CD4-positive, alpha-beta T cell treated with Interleukin-21 for 1 hour (primary cell): ENCODE data around the gene SNCAIP.

ENCODE experiments used
- DNase-seq: peaks from one replicate; pipeline ENCODE4 v3.0.0-alpha.2; 2020

The SNCAIP gene

DNA sequence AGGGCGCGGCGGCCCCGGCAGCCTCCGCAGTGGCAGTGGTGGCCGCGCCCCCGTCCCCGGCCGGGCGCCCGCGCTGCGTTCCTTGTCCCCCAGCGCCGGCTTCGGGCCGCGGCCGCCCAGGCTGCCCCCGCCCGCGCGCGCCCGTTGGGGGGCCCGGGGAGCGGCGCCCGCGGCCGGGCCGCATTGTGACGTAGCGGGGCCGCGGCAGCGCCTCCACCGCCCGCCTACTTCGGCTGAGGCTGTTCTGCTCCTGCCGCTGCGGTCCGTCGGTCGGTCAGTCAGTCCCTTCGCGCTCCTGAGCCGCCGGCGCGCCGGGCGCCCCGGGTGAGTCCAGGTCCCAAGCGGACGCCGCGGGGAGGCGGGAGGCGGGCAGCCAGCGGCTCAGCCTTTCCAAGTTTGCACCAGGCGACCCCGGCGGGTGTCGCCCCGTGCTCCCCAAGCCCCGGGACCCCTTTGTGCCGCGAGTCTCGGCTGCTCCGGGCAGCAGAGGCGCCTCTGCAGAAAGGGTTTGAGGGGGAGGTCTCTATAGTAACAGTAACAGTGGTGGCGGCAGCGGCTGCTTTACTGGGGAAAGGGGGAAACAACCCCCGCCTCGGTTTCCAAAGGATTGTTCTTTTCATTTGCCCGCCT, at the start of gene SNCAIP:
Gene SNCAIP, plus strand, starts transcription at position 277 of the 630 bp plus-strand sequence. CDS start 78,898 bp downstream, outside the sequence.
- no peak for DNase-seq

DNA sequence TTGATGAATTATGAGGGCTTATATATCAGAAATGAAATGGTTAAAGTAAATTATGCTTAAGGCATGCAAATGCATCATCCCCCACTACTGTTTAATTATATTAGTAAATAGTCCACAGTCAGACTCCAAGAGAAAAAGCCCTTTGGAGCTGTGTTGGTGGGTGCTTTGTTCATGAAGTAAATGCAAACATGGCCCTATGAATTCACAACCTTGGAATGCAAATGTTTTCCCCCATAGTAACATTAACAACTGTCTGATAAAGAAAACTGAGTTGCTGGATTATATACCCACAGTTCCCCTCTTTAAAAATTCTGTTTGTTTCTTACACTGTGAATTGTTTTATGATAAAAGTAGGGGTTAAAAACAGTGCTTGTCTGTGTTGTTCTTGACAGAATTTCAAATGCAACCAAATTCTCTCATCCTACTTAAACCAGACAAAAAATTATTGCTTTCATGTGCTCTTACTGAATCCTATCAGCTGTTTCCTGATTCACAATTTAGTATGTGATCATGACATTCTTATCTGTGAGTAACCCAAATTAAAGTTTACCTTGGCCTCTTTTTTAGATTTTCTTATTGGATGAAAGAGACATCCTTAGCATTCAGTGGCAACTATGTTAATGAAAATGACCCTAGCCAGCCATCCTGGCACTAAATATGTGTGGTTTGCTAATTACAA, 48.5 kb upstream of the SNCAIP start:
- no peak for DNase-seq

GRCh38 chr5:122264610-122265009, 47.4 kb upstream of the SNCAIP start:
- no peak for DNase-seq

- DNase-seq: no peak
Observed at GRCh38 chr5:122267185-122267584, 44.9 kb upstream of the SNCAIP start.

DNA sequence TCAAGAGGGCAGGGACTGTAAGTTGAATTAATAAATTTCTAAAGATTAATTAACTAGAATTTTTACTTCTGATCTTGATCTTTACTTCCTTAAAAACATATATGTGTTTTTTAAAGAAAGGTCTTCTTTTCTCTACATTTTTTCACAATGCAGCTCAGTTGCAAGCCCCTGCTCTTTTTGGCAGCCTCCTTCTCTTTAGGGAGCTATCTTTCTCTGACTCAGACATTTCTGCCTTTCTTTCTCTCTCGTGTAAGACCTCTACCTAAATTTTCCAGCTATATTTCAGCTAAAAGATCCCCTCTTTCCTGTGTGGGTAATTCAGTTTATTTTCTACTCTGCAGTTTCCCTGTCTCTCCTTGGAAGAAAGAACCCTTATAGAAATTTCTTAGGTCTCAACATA, 38.3 kb upstream of the SNCAIP start:
- DNase-seq: no peak

DNA sequence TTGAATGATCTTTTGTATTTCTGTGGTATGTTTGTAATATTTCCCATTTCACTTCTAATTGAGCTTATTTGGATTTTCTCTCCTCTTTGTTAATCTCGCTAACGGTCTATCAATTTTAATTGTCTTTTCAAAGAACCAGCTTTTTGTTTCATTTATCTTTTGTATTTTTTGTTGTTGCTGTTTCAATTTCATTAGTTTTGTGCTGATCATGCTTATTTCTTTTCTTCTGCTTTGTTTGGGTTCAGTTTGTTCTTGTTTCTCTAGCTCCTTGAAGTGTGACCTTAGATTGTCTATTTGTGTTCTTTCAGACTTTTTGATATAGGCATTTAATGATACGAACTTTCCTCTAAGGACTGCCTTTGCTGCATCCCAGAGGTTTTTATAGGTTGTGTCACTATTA, 28.4 kb upstream of the SNCAIP start:
- DNase-seq: no peak

- DNase-seq: no peak
Observed at GRCh38 chr5:122286541-122286940, 25.5 kb upstream of the SNCAIP start.

DNA sequence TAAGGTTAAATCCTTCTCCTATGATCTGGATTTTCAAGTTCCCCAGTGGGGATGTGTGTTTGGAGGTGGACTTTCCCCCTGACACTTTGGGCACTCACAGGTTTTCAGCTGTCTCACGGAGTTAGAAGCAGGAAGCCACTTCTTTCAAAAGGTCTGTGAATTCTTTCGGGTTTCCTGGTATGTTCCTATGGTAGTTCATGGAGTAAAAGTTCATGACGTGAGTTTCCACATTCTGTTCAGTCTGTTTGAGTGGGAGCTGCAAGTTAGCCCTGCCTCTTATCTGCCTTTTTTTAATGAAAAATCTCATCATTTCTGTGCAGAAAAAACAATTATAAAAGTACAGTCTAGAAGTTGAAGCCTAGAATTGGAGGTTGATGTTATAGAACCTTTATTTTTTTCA, 24.9 kb upstream of the SNCAIP start:
- no peak for DNase-seq

GRCh38 chr5:122291000-122291901, 20.8 kb upstream of the SNCAIP start:
- DNase-seq: no peak

DNA sequence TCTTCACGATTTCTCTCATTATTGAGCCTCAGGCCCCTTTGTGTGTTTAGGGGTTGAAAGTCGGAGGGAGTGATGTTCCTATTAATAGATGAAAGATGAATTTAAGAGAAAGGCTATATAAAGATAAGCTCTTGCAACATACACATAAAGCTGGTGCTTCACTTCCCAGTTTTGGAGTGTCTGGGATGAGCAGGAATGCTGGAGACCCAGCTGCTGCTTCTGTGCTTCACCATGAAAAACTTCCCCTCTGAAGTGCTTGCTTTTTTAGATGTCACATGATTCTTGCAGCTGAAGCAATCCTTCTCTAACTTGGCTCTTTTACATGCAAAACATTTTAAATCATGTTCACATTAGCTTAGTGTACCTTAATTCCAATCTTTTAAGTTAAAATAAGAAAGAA, 19.7 kb upstream of the SNCAIP start:
- no peak for DNase-seq

DNA sequence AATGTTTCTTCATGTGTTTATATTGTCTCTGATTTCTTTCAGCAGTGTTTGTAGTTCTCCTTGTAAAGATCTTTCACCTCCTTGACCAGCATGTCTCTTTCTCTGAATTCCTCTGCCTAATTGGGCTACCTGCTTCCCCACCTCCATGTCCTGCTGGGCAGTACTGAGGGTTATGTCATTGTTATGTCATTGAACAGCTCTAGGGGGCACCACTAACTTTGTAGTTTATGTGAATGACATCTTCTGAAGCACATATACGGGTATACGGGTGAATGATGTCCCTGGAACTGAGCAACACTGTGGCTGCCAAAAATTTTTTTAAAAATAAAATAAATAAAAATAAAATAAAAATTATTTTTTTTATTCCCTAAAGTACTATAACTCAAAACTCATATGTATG, 16.9 kb upstream of the SNCAIP start:
- no peak for DNase-seq

- no peak for DNase-seq
Observed at GRCh38 chr5:122296871-122297270, 15.2 kb upstream of the SNCAIP start.

DNA sequence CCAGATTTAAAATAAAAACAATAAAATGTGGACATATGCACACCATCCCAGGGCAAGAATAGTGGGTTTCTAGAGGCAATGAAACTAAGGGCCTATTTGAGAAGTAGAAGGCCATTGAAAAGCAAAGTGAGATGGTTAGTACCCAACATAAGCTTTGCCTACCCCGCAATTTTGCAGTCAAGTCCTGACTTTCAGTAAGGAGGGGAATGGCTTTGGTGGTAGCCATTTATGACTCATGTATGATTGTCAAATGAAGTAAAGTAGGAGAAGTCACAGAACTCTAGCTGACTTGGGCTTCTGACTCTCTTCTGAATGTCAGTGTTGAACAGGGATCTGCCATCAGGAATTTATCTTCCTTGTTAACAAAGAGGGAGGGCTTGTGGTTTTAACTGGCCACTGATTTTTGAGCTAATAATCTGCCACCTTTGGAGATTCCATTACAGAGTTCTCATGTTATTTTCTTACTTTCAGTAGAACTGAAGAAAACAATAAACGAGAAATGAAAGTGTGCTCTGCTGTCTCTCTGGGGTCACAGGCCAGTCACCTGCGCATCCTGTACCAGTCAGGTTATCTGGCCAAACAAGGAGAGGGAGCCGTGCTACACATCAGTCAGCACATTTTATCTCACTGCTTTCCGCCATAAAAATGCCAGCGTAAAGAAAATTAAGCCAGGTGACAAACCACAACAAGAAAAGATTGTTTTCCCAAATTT, 14.3 kb upstream of the SNCAIP start:
- no peak for DNase-seq

DNA sequence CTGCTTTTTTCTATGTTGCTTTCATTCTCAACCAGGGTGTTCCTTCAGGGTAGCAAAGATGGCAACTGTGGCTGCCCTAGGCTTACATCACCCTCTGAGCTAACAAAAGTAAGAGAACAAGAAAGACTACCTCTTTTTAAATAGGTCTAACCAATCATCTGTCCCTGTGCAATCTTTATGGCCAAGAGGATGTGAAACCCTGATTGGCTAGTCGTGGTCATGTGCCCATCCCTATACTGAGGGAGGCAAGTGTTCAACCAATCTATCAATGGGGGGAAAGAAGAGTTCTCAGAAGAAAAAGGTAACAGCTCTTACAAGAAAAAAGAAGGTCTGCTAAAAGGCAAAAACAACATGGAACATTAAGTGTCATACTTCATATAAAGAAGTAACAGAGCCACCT, 11.7 kb upstream of the SNCAIP start:
- no peak for DNase-seq

DNA sequence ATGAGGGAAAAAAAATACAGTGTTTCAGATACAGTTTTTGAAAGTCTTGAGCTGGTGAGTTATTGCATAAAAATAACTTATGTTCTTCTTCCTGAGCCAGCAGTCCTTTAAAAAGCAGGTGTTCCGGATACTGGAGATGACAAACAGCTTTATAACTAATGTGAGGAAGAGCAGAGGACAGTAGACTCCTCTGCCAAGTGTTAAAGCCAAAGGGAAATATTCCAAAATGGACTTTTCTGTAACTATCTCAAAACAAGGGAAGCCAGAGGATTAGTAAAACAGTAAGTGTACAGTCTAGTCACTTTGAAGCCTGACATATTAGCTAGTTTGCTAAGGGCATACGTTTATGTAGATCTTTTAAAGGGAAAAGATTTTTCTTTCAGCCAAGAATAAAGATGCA, 11.0 kb upstream of the SNCAIP start:
- DNase-seq: no peak

DNA sequence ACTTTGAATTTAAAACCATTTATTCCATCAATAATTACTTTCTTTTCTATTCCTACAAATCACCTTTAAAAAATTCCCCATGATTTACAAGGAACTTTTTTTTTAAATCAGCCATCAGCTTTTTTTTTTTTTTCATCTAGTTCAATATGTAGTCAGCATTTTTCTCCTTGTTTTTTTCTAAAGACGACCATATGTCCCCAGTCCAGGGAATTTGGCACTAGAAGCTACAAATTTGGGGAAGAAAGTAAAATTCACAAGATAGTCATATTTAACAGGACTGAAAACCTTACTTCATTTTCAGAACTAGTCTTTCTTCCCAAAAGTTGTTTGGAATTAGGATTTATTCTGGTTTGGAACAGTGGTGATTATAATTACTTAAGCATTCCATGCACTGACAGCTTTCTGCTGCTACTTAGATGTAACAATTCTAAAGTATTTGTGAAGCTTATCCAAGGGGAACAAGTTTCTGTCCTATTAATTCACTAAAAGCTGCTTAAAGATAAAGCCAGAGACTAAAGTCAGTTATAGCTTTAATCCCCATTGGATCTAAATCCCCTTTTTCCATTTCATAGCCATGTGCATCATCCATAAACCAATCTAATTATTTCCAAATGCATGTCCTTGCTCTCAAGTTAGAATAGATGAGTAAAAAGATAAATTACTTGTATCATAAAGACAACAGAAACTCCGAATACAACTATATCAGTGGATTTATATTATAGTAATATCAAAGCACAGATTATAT, 7.4 kb upstream of the SNCAIP start:
- no peak for DNase-seq

- no peak for DNase-seq
Observed at GRCh38 chr5:122306461-122306860, 5.6 kb upstream of the SNCAIP start.

DNA sequence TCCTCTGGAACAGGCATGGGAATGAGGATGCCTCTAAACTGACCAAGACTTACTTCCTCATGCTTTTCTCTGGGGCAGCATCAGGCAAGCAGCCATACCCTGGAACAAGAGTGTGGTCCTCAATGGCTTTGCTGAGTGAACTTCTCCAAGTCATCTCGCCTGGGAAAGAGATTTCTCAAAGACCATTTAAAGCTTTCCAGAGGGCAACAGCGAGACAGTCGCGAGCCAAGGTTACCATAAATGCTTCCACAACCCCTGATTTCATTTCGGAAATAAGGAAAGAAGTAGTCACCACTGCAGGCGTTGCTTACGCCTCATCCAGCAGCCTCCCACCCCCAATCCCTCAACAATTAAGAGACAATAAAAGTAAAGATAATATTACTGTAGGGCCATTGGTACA, 1.1 kb upstream of the SNCAIP start:
- DNase-seq: no peak

- DNase-seq: no peak
Observed at GRCh38 chr5:122311497-122311960, 508 bp upstream of the SNCAIP start.

DNA sequence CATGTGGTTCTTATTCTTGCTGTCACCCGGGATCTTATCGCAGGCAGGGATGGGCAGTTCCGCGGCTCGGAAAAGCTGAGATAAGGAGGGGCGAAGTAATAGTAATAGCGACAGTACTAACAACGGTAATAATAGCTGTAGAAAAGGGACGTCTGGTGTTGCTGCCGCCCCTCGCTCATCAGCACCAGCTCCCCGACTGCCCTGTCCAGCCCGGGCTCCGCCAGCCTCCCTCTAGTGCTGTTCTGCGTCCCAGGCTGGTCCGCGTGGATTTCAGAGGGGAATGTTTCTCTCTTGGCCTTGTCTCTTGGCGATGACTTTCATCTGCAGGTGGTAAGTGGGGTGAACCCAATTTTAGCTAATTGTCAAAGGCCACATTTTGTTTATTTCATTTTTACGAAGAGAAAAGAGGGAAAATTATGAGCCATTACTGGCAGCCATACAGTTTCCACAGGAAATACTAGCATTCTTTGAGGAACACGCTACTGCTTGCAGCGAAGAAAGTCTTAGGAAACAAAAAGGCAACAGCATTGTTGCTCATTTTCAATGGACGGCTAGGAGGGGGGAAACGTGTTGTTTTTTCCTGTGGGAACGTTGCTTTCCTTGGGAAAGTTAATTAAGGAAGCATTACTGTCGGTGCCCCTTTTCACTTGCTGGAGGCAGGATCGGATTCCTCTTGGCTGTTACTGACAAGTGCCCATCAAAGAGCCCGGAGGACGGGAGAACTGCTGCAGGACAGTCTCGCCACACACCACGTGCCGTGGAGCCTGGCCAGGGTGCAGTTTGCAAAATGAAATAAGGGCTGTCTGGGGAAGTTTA, 762 bp downstream of the SNCAIP start:
- no peak for DNase-seq

DNA sequence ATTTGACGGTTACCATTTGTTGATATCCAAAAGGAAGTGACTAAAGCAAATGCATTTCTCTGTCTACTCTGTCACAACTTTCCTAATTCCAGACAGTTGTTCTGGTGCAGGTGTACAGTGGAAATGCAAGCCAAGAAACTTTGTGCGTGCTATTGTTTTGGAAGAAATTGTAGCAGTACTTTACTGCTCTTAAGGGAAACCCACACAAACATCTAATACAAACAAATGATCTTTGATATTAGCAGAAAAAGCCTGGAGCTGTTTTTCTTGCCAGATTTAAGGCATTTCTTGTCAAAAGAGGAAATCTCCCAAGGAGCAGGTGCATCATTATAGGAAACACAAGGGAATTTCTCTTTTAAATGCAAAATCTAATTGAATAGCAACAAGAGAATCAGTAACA, 2.0 kb downstream of the SNCAIP start:
- DNase-seq: no peak
